Breast epithelium (tissue), 3 donors: ENCODE data around the gene ELF5.

Experiments used
- POLR2A ChIP-seq: fragments of 450-650 bp; IDR thresholded peaks from one replicate; pipeline ENCODE4 v1.6.1; 2016; ENCODE audit warnings: antibody characterized with exemption, mild to moderate bottlenecking, moderate library complexity
- TF ChIP-seq, protein P1 (sequence below), 3 donors: fragments of 450-650 bp; IDR thresholded peaks; one replicate each; pipeline ENCODE4 v1.5.1; 2016 to 2017; ENCODE audit warnings: antibody characterized with exemption in 3 of 3, mild to moderate bottlenecking in 3 of 3, moderate library complexity in 3 of 3

DNA sequence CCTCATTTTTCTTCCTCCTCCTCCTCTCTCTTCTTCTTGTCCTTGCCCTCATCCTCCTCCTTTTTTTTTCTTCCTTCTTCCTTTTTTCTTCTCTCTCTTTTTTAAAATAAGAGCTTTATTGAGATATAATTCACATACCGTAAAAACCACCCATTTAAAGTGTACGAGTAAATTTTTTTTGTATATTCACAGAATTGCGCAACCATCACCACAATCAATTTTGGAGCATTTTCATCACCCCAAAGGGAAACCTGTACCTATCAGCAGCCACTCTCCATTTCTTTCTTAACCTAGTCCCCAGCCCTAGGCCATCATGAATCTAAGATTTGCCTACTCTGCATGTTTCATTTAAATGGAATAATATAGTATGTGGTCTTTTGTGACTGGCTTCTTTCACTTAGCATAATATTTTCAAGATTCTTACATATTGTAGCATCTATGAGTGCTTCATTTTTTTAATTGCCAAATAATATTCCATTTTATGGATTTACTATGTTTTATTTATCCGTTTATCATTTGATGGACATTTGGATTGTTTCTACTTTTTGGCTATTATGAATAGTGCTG lies 39.9 kb downstream of the ELF5 start:
- TF ChIP-seq, protein P1, sequence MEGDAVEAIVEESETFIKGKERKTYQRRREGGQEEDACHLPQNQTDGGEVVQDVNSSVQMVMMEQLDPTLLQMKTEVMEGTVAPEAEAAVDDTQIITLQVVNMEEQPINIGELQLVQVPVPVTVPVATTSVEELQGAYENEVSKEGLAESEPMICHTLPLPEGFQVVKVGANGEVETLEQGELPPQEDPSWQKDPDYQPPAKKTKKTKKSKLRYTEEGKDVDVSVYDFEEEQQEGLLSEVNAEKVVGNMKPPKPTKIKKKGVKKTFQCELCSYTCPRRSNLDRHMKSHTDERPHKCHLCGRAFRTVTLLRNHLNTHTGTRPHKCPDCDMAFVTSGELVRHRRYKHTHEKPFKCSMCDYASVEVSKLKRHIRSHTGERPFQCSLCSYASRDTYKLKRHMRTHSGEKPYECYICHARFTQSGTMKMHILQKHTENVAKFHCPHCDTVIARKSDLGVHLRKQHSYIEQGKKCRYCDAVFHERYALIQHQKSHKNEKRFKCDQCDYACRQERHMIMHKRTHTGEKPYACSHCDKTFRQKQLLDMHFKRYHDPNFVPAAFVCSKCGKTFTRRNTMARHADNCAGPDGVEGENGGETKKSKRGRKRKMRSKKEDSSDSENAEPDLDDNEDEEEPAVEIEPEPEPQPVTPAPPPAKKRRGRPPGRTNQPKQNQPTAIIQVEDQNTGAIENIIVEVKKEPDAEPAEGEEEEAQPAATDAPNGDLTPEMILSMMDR (IDR thresholded peaks at IDR 0.05): no peak
- no peak for TF ChIP-seq POLR2A
